NCI-H2107 treated with DMSO at 0.1 percent for 48 hours (cell line): ENCODE results near the gene MYO3B.
"Not testable (repeated sequence)": the region's sequence is repeated elsewhere in the genome, so short reads cannot be mapped to it uniquely, and the experiment has no call there.

Experiments used
- DNase-seq: peaks from one replicate; lab custom pipeline; 2025; ENCODE audit not compliant: unreplicated experiment; lab: John Stamatoyannopoulos, UW

MYO3B gene

GRCh38 chr2:170588729-170589128, 410.8 kb downstream of the MYO3B start:
- DNase-seq, result no peak

- no peak for DNase-seq
Observed at GRCh38 chr2:170596576-170596975, 418.6 kb downstream of the MYO3B start.

DNA sequence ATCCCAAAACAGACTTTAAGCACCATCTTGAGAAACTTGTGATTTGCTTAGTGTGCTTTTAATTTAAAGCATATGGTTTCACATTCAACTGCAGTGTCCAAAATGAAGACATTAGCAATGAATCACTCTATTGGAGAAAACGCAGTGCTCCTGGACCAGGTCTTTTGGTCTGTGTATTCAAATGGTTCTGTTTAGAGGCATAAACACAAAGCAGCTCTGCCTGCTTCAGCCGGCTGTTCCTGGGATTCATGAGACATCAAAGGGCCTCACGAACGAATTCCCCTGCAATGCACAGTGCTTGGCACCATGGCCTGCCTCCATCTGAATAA, 420.1 kb downstream of the MYO3B start:
- DNase-seq, result no peak

GRCh38 chr2:170601489-170601888, 423.5 kb downstream of the MYO3B start:
- DNase-seq, result no peak

DNA sequence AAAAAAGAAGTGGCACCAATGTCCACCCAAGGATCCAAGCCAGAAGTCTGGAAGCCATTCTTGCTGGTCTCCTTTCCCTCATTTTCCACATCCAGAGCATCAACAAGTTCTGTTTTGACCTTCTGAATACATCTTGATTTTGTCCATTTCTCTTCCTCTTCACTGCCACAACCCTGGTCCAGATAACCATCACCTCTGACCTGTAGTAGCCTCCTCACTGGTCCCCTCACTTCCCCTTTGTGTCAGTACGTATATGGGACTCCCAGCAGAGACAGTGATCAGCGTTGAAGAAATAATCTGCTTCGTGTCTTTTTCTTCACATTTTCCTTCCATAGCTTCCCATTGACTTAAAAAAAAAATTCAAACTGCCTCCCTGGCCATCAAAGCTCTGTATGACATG, 427.9 kb downstream of the MYO3B start:
- DNase-seq, result no peak

- DNase-seq, result no peak
Observed at GRCh38 chr2:170607171-170607570, 429.2 kb downstream of the MYO3B start.

DNA sequence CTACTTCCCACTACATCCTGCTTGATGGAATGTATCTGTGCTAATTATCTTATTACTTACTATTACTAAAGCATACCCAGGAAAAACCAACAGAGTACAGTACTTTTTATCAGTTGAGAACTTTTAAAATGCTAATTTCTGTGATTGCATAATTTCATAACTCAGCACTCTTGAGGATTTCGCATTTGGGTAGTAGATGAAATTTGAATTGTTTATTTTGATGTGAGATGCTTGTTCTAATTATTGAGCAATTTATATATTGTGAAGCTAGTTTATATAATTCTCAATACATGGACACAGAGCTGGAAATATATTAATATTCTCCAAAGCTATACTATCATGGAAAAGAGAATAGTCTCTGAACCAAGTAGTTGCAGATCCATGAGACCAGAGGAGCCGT, 432.7 kb downstream of the MYO3B start:
- DNase-seq, result no peak

GRCh38 chr2:170618948-170619347, 441.0 kb downstream of the MYO3B start:
- not testable (repeated sequence) for DNase-seq

DNA sequence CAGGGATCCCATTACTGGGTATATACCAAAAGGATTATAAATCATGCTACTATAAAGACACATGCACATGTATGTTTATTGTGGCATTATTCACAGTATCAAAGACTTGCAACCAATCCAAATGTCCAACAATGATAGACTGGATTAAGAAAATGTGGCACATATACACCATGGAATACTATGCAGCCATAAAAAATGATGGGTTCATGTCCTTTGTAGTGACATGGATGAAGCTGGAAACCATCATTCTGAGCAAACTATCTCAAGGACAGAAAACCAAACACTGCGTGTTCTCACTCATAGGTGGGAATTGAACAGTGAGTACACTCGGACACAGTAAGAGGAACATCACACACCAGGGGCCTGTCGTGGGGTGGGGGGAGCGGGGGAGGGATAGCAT, 457.1 kb downstream of the MYO3B start:
- not testable (repeated sequence) for DNase-seq

- DNase-seq, result no peak
Observed at GRCh38 chr2:170639635-170640034, 461.7 kb downstream of the MYO3B start.

GRCh38 chr2:170641961-170642360, 464.0 kb downstream of the MYO3B start:
- DNase-seq, result no peak

- DNase-seq, result no peak
Observed at GRCh38 chr2:170643346-170643745, 465.4 kb downstream of the MYO3B start.

DNA sequence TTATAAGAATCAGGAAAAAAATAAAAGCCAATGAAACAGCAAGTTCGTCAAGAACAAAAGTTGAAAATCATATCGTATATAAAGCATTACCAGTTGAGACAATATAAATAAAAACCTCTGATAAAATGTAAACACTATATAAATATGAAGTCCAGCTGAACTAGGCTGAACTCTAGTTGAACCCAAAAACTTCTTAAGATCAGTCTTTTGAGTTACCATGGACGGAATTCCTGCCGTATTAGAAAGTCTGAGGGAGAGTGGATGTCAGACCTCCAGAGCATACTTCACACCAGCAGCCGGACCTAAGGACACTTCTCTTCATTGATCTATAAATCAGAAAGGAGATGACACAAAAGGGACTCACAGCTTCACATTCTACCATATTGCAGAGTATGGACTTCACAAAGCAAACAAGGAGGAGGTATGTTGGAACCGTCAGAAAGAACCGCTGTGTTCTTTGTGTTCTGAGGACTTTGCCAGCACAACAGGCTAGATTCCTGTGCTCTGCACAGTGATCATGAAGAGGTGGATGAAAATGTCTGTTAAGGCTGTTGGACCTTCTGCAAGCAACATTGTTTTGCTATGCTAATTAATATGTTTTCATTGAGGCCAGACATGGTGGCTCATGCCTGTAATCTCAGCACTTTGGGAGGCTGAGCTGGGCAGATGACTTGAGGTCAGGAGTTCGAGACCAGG, 469.9 kb downstream of the MYO3B start:
- no peak for DNase-seq

- DNase-seq, result no peak
Observed at GRCh38 chr2:170651624-170652325, 473.8 kb downstream of the MYO3B start.

DNA sequence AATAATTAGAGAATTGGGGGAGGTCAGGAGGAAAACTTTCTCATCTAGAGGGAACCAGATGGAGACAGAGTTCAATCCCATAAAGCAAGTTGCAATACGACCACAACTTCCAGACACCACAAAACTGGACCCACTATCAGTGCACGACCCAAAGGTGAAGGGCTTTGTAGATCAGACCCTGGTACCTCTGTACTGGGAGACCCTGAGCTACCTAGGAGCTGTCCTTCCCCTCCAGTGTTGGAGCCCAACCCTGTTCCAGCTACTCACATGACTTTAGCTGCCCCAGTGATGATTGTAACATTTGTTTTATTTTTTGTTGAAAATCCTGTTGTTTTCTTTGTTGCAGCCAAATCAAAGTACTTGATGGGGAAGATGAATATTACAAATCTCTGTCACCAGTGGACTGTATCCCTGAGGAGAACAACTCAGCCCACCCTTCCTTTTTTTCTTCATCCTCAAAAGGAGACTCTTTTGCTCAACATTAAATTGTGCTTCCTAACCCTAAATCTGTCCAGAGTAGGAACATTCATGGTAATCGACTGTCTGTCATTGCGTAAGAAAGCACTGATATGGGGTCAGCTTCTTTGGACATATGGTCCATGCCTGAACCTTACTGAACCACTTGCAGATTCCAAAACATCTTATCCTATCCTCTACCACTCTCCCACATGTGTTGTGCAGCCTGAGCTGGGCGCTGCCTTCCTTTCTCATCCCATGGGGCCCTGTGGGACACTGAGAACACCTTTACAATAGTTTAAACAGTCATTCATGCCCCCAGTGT, 474.9 kb downstream of the MYO3B start:
- DNase-seq, result no peak

GRCh38 chr2:170656669-170657068, 478.7 kb downstream of the MYO3B start:
- DNase-seq, result no peak

GRCh38 chr2:170660409-170660808, 482.5 kb downstream of the MYO3B start:
- no peak for DNase-seq

DNA sequence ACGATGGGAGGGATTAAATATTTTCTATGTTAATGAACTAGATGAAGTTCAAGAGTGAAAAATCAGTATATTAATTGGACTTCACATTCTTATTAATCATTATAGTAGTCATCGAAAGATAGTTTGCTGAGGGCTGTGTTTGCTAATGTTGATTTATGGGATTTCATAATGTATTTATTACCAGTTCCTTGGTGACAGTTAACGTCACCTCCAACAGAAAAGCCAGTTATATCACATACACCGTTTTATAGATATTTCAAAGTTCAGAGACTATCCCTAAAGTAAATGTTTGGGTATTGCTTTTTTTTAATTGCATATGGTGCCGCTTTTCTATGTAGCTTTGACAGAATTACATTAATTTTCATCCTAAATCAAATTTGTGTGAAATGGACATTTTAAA, 487.8 kb downstream of the MYO3B start:
- DNase-seq, result no peak

- no peak for DNase-seq
Observed at GRCh38 chr2:170669909-170670308, 492.0 kb downstream of the MYO3B start.

GRCh38 chr2:170670651-170671050, 492.7 kb downstream of the MYO3B start:
- DNase-seq, result no peak

DNA sequence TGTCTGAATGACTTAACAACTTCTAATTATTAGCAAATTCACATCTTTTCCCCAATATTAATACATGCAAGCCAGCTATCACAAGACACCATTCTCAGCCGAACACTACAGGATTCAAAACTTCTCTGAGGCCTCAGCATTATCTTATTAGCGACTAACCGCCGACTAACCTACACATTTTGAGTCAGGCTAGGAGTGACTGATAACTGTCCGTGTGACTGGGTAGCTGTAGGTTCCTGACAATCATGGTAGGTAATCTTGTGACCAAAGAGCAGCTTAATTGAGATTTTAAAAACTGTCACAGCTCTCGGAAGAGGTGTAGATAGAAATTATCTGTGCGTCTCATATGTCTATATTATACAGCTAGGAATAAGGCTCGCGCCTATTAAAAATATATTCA, 493.1 kb downstream of the MYO3B start:
- DNase-seq, result no peak

- DNase-seq, result not testable (repeated sequence)
Observed at GRCh38 chr2:170674282-170674681, 496.3 kb downstream of the MYO3B start.
